K562 (cell line): ENCODE results near the gene RILP. TPM values are rescaled to one million over a fixed set of nuclear protein-coding genes. Genes with fewer than 3 reads are reported as not detected.

Experiments
- ATF7 ChIP-seq: fragments of 450-650 bp; IDR thresholded peaks from 2 replicates; pipeline ENCODE4 v1.7.1; 2014; ENCODE audit warnings: mild to moderate bottlenecking, moderate library complexity
- CGGBP1 ChIP-seq: fragments of 250-450 bp; sonication (Bioruptor Pico); IDR thresholded peaks from 2 replicates; pipeline ENCODE4 v1.9.0; 2021; ENCODE audit warnings: mild to moderate bottlenecking
- FUS ChIP-seq: fragments of 200-400 bp; formaldehyde crosslinking; optimal IDR thresholded peaks from 2 replicates; pipeline ENCODE3; 2017; ENCODE audit warnings: low read depth, low read length
- HDAC3 ChIP-seq: fragments of 450-650 bp; IDR thresholded peaks from 2 replicates; pipeline ENCODE4 v1.6.1; 2018; ENCODE audit warnings: borderline replicate concordance, mild to moderate bottlenecking, moderate library complexity; ENCODE audit not compliant: partially characterized antibody
- HNRNPL ChIP-seq: fragments of 200-400 bp; formaldehyde crosslinking; IDR thresholded peaks from 2 replicates; pipeline ENCODE4 v1.6.1; 2017; ENCODE audit warnings: low read depth, mild to moderate bottlenecking, low read length
- MBD1 ChIP-seq: fragments of 250-450 bp; sonication (Bioruptor Pico); IDR thresholded peaks from 2 replicates; pipeline ENCODE4 v1.8.0; 2022; ENCODE audit warnings: inconsistent platforms
- NCOA1 ChIP-seq: fragments of 450-650 bp; IDR thresholded peaks from 2 replicates; pipeline ENCODE4 v1.6.1; 2016; ENCODE audit warnings: low read depth
- NFIC ChIP-seq: fragments of 450-650 bp; IDR thresholded peaks from 2 replicates; pipeline ENCODE4 v1.6.1; 2017; ENCODE audit warnings: mild to moderate bottlenecking, inconsistent platforms
- NR2C1 ChIP-seq, 2 experiments: fragments of 450-650 bp; IDR thresholded peaks; 2 replicates each; pipeline ENCODE4 v1.6.1; 2017; ENCODE audit warnings: mild to moderate bottlenecking in 2 of 2, antibody characterized with exemption in 1 of 2, inconsistent platforms in 1 of 2, missing compliant biosample characterization in 1 of 2, missing genetic modification characterization in 1 of 2
- PHF21A ChIP-seq: fragments of 450-650 bp; IDR thresholded peaks from 2 replicates; pipeline ENCODE4 v1.6.1; 2017; ENCODE audit warnings: low read depth, borderline replicate concordance
- PHTF2 ChIP-seq: fragments of 250-450 bp; sonication (Bioruptor Pico); IDR thresholded peaks from 2 replicates; pipeline ENCODE4 v1.5.0; 2021; ENCODE audit warnings: mild to moderate bottlenecking
- POLR2H ChIP-seq: IDR thresholded peaks from 2 replicates; pipeline ENCODE4 v1.6.1; 2016; ENCODE audit warnings: missing genetic modification characterization, low read depth, mild to moderate bottlenecking, control low read depth, missing compliant biosample characterization, moderate library complexity
- SMAD4 ChIP-seq: fragments of 250-450 bp; sonication (Bioruptor Pico); conservative IDR thresholded peaks from 2 replicates; pipeline ENCODE4 v1.8.0; 2021; ENCODE audit warnings: inconsistent platforms, mild to moderate bottlenecking, moderate library complexity
- SP1 ChIP-seq: sonication (generic); formaldehyde crosslinking; IDR thresholded peaks from 2 replicates; pipeline ENCODE4 v1.8.1; 2022; ENCODE audit warnings: mild to moderate bottlenecking, missing genetic modification reagents
- STAT5A ChIP-seq: IDR thresholded peaks from 2 replicates; pipeline ENCODE4 v1.6.1; 2012; ENCODE audit warnings: low read length, inconsistent platforms, borderline replicate concordance
- ZFP36 ChIP-seq: fragments of 150-350 bp; IDR thresholded peaks from 2 replicates; pipeline ENCODE4 v1.6.1; 2018; ENCODE audit warnings: low read length, low read depth; ENCODE audit not compliant: partially characterized antibody
- ZNF217 ChIP-seq: sonication (generic); formaldehyde crosslinking; IDR thresholded peaks from 2 replicates; pipeline ENCODE4 v1.8.0; 2022; ENCODE audit warnings: mild to moderate bottlenecking, missing genetic modification reagents
- ZNF253 ChIP-seq: fragments of 250-450 bp; sonication (Bioruptor Pico); conservative IDR thresholded peaks from 2 replicates; pipeline ENCODE4 v1.6.1; 2021; ENCODE audit warnings: mild to moderate bottlenecking
- ZNF347 ChIP-seq: fragments of 450-650 bp; formaldehyde crosslinking; IDR thresholded peaks from 2 replicates; pipeline ENCODE4 v1.4.0; 2020; ENCODE audit warnings: low read depth, mild to moderate bottlenecking, moderate library complexity
- ZNF408 ChIP-seq: fragments of 250-450 bp; sonication (Bioruptor Pico); IDR thresholded peaks from 2 replicates; pipeline ENCODE4 v1.4.0; 2020; ENCODE audit warnings: low read depth, mild to moderate bottlenecking, moderate library complexity
- polyA plus RNA-seq, 8 experiments: library from polyadenylated mRNA; depleted of rRNA in 4 of 8; stranded (reverse) in 5 of 8; unstranded in 3 of 8; fragments of >200 nt; fragmentation: Nextera tagmentation in 2 of 8; fragmentation: Illumina TruSeq in 1 of 8; extraction: Ambion mirVana in 2 of 8; extraction: Trizol in 1 of 8; gene quantifications; 2 replicates each; pipeline versions ENCODE4 v1.2.1 to v1.2.3, GENCODE V29; 2011 to 2014; ENCODE audit warnings: inconsistent platforms in 1 of 8, missing spikeins in 1 of 8
- total RNA-seq, 7 experiments: library from RNA; depleted of rRNA in 6 of 7; stranded (reverse); fragments of >200 nt in 6 of 7; fragmentation: Illumina TruSeq in 2 of 7; extraction: Trizol in 2 of 7; gene quantifications; 2 replicates each; pipeline versions ENCODE4 v1.2.1 to v1.2.3, GENCODE V29; 2011 to 2021; ENCODE audit warnings: low replicate concordance in 1 of 7
- TF ChIP-seq, protein P1 (sequence below): fragments of 450-650 bp; IDR thresholded peaks from 2 replicates; pipeline ENCODE4 v1.6.1; 2018; ENCODE audit warnings: mild to moderate bottlenecking, low read depth; ENCODE audit not compliant: partially characterized antibody

Gene RILP
- total and polyA plus RNA-seq, 9 of the 15 experiments (the other 6 are each of a cell fraction or from before 2014, with no cell fraction given): 0.75 to 54.9 (median 27.8) TPM

DNA sequence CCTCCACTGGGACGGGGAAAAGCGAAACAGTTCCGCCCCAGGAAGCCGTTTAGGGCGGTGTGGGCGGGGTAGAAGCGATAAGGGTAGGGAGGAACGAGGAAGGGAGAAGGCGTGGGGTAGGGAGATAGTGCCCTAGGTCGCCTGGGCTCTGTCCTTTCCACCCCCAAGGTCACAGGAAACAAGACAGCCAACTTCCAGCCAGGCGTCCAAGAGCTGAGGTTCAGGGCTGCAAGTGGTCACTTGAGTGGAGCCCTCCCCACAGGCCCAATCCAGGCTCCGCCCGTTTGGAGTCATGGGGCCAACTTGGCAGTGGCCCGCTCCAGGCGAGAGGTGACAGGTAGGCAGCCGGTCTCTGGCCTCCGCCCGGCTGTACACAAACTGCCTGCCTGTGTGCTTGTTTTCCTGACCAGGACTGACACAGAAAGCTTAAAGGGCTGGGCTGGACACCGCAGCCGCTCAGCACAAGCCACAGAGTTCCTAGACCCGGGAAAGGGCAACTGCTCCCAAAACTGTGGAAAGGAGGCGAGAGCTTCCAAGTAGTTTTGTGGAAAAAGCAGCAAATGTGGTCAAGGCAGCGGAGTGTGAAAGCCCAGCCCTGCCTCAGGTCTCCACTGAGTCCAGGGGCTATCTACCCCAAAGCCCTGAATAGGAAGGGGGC is at the start of gene RILP (continued):
- TF ChIP-seq ATF7 (peak; percentile 37; the same call in 1 of the 2 replicates), HNRNPL (no peak), MBD1 (CRISPR knock-in tag) (no peak), ZFP36 (no peak), SMAD4 (CRISPR knock-in tag) (peak; percentile 94), ZNF347 (CRISPR knock-in tag) (no peak), NR2C1 (IDR thresholded peaks at IDR 0.05) (peak; percentile 69), NR2C1 (tag; IDR thresholded peaks at IDR 0.05) (peak; percentile 71), SP1 (CRISPR knock-in tag) (peak; percentile 75), STAT5A (peak; percentile 9; the same call in 1 of the 2 replicates), FUS (no peak), PHTF2 (CRISPR knock-in tag) (no peak), ZNF408 (CRISPR knock-in tag) (no peak), NFIC (peak; percentile 74), POLR2H (tag) (peak; percentile 76; the same call in 1 of the 2 replicates), PHF21A (no peak), ZNF217 (CRISPR knock-in tag) (no peak), CGGBP1 (CRISPR knock-in tag) (0 out of 2 replicates have a peak, but pooled peaks have one; percentile 5), HDAC3 (peak; percentile 73), ZNF253 (CRISPR knock-in tag) (no peak), NCOA1 (peak; percentile 75; the same call in 1 of the 2 replicates)
- TF ChIP-seq, protein P1, sequence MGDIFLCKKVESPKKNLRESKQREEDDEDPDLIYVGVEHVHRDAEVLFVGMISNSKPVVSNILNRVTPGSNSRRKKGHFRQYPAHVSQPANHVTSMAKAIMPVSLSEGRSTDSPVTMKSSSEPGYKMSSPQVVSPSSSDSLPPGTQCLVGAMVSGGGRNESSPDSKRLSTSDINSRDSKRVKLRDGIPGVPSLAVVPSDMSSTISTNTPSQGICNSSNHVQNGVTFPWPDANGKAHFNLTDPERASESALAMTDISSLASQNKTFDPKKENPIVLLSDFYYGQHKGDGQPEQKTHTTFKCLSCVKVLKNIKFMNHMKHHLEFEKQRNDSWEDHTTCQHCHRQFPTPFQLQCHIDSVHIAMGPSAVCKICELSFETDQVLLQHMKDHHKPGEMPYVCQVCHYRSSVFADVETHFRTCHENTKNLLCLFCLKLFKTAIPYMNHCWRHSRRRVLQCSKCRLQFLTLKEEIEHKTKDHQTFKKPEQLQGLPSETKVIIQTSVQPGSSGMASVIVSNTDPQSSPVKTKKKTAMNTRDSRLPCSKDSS: no peak
